B cell (primary cell): ENCODE measurements around the gene DOCK4.

Experiments
- CTCF ChIP-seq: fragments of 200-600 bp; IDR thresholded peaks from one replicate; pipeline ENCODE4 v1.8.0; 2022; ENCODE audit warnings: antibody characterized with exemption, mild to moderate bottlenecking
- EZH2 ChIP-seq: IDR thresholded peaks from 2 replicates; pipeline ENCODE4 v1.6.1; 2012; ENCODE audit warnings: borderline replicate concordance, low read depth, mild to moderate bottlenecking, moderate library complexity, low read length; ENCODE audit not compliant: insufficient read depth, poor library complexity, severe bottlenecking

- TF ChIP-seq CTCF (no peak), EZH2 (no peak)
Measured at GRCh38 chr7:112195717-112196116, 10.5 kb downstream of the DOCK4 start.
